ENCODE measurements around the gene MFGE8.

MFGE8 gene

DNA sequence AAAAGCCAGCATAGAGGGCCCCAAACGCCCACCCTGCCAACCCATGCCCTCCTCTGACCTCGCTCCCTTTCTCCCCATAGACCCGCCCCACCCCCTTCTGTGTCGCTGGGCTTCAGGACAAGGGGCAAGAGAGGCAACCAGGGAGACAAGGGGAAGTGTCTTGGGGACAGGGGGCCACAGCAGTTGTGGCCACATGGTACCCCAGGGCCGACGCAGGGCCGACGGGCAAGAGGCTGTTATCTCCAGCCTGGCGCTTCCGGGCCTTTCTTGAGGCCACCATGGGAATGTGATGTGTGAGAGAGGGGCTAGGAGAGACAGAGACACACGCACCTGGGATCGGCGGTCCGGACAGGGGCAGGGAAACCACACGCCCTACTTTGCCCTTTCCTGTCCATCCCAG is 14.4 kb downstream of the MFGE8 start:
- no peak for DNase-seq

DNA sequence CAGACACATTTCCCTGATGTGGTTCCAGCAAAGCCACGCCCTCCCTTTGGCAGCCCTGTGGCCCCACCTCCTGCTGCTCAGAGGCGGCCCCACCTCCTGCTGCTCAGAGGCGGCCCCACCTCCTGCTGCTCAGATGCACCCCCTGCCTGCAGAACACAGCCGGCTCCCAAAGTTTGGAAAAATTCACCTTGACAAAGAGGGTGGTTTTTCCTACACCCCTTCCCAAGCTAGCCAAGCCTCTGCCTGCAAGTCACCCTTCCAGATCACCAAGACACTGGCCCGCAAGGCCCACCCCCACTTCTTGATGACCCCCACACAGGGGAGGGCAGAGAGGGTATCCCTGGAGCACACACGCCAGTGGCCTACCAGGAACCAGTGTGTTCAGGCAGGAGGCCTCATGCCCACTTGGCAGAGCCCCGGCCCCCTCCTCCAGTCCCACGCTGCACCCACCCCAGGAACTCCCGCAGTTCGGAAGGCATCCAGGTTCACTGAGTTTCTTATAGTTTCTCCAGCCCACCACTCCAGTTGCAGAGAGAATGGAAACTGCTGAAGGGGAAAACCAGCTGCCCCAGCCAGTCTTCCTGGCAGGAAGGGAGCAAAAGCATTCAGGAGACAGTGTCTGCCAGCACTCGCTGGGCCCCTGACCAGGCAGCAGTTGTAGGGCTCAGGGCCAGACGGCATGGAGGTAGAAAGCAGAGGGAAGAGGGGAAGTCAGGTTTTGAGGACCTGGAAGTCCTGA is 15.6 kb downstream of the MFGE8 start:
- peak; percentile 83 for DNase-seq

DNA sequence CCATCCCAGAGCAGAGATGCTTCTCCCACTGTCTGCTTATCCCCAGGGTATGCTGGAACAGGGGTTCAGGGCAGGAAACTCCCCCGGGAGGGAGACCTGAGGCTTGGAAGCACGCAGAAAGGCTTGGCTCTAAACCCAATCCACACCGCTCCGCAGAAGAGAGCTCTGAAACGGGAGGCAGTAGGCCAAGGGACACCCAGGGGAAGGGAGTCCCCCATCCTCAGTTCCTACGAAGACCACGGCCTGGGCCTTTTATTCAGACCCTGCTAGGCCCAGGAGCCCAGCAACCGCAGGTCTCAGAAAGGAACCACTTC is 16.1 kb downstream of the MFGE8 start:
- DNase-seq = no peak

DNA sequence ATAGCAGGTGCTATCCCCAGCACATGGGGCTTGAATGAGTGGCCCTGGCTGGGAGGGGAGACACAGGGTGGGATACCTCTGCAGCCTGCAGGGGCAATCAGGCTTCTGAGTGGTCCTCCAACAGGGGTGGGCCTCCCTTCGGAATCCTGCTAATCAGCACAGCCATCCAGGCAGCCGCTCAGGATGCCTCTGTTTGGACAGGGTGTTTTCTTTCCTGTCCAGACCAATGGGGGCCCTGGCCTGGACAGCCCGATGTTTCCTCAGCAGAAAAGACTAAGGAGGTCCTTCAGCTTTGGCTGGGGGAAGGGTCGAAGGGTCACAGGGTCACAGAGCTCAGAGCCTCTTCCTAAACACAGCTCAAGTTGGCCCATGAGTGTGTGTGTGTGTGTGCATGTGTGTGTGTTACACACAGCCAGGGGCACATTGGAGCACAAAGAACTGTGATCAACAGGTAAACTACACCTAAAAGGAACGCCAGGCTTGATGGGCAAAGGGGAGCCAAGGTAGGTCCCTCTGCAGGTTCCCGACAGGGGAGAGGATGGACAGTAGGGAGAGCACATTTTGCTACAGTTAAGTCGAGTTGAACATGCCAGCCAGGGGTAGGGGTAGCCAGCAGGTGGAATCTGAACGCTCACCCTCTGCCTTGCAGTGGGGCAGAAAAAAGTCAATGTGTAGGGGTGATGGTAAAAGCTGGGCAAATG is 16.7 kb downstream of the MFGE8 start:
- no peak for DNase-seq

DNA sequence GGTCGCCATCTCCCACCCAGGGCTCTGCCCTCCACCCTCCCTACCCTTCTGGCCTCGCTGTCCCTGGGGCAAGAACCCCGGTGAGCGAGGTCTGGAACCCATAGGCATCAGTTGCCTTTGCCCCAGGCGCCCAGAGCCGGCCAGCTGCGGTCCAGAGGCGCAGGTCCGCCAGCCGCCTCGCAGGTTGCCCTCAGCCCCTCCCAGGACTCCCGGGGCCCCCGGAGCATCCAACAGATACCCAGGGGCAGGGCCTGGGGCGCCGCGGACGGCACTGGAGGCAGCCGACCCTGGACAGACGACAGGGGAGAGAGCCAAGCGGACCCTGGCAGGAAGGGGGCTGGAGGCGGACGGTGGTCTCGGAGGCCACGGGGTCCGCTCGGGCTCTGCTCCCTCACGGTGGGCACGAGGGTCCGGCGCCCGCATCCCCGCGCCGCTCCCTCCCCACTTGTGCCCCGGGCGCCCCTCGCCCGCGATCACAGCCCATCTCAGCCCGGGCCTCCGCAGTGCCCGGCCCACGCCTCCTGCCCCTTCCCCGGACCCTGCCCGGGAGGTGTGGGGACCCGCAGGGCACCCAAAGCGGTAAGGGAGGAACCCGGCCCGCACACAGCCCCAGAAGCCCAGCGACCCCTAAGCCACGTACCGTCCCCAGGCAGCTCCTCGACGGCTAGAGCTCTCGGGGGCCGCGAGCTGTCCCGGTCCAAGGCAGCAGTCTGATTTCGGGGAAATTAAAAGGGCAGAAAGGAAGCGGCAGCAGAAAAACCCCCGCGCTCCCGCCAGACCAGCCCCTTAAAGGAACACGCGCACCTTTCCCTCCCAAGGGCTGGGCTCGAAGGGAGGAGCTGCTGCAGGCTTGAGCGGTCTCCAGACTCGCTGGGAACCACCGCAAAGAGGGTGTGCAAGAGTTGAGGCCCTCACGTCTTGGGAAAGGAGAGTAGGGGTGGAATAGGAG is 18.1 kb downstream of the MFGE8 start, which contains the start of gene HAPLN3:
Gene HAPLN3, minus strand, starts transcription at position 726 of the 949 bp plus-strand sequence. CDS start 8,246 bp downstream, outside the sequence.
- peak; percentile 40 for DNase-seq

DNA sequence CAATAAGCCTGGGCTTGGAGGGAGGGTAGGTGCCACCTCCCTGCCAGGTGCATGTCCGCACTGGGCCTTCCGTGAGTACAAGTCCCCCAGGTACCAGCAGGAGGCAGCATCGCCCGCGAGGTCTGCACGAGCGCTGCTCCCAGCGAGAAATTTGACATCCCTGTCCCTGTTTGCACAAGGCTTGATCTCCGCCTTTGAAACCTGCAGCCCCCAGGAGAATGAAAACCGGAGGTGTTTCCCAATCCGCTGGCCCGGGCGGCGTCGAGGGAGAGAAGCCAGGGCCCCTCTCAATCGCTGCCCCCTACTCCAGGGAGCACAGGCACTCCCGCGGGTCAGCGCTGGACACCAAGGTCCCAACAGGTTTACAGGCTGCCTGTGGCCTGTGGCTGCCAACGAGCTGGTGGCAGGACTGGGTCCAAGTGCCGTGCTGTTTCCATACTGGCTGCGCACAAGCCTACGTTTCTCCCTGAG is 18.8 kb downstream of the MFGE8 start:
- peak; percentile 18 for DNase-seq

DNA sequence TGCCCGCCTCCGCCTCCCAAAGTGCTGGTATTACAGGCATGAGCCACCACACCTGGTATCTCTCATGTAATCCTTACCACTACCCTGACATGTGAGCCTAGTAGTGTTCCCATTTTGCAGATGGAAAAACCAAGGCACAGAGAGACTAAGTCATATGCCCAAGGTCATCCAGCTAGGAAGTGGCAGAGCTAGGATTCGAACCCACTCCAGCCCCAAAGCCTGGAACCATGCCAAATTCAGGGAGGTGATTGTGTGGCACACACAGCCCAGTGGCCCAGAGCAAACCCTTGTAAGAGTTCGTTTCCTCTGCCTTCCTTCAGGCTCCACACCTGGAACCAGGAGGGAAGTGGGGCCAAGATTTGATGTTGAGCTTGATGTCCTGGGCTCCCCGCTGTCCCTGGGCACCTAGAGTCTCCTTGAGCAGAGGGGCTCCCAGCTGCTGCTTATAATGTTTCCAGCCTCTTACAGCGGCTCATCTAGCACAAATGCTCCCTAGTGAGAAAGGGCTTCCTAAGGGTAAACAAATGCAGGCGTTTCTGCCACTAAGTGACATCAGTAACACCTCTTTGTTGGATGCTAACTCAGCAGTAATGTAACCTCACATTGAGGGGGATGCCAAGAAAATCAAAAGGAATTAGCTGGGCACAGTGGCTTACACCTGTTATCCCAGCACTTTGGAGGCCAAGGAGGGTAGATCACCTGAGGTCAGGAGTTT is 21.5 kb downstream of the MFGE8 start:
- DNase-seq = no peak

DNA sequence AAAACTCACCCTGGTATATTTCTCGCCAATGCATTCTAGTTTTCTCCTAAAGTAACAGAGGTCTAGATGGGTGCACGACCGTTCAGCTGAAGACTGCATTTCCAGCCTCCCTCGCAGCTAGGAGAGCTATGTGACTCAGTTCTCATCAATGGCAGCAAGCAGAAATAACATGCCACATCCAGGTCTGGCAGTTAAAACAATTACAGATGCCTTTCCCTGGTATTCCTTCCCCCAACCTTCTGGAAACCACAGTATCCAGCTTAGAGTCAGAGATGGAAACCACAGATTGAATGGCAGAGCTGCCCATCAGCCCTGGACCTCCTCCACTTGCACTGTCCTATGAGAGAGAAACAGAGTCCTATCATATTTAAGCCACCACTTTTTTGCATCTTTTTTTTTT is 22.7 kb downstream of the MFGE8 start:
- DNase-seq = peak; percentile 48

DNA sequence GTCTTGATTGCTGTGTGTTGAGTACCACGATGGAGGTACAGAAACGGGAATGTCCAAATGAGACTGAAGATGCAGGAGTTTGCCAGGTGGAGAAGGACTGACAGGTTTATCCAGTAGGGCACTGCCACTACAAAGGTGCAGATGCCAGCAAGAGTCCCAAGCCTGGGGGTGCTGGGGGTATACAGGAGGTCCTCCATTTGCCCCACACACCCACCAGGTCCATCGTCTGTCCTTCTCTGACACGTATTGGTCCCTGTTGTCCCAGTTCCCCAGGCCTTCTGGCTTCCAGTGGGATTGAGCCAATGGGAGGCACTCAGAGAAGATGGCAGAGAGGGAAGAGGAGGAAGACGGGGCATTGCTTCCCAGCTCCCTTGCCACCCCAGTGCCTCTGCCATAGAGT is 24.5 kb downstream of the MFGE8 start:
- no peak for DNase-seq

DNA sequence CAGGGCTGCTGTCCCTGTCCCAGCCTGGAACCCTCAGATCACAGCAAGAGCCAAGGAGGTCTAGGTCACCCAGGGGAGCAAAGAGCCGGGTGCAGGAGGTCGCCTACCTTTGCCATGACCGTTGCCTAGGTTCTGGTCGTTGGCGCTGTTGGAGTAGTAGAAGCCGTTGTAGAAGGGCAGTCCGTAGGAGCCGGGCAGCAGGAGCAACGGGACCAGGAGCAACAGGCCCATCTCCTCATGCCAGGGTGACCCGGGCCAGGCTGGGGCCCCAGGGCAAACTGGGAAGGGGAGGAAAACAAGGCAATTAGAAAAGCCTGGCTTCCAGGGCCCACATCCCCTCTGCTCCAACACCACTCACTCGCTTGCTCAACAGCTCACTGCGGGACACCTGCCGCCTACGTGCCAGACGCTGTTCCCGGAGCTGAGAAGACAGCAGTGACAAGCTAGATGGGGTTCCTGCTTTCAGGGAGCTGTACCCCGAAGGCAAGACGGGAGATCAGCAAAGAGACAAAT is 26.1 kb downstream of the MFGE8 start:
- no peak for DNase-seq

DNA sequence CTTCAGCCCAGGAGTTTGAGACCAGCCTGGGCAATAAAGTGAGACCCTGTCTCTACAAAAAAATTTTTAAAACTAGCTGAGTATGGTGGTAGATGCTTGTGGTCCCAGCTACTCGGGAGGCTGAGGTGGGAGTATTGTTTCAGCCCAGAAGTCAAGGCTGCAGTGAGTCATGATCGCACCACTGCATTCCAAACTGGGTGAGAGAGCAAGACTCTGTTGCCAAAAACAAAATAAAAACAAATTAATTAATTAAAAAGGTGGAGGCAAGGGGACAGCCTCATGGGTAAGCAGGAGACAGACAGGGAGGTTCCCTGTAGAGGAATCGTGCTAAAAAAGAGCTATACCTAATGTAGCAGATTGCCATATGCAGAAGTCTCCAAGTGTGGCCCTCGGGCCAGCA is 30.4 kb downstream of the MFGE8 start:
- peak; percentile 53 for DNase-seq

DNA sequence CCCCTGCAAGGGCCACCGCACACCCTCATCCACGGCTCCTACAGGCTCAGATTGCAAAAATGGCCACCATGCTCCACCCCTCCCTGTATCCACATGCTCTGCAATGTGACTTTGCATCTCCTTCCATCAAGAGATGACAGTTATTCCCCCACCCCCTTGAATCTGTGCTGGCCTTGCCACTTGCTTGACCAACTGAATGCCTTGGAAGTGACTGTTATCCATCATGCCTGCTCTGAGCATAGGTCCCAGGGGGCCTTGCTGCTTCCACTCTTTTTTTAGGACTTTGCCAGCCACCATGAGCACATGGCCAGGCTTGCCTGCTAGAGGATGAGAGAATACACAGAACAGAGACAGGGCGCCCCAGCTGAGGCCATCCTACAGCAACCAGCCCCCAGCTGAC is 31.4 kb downstream of the MFGE8 start:
- DNase-seq = peak; percentile 24

DNA sequence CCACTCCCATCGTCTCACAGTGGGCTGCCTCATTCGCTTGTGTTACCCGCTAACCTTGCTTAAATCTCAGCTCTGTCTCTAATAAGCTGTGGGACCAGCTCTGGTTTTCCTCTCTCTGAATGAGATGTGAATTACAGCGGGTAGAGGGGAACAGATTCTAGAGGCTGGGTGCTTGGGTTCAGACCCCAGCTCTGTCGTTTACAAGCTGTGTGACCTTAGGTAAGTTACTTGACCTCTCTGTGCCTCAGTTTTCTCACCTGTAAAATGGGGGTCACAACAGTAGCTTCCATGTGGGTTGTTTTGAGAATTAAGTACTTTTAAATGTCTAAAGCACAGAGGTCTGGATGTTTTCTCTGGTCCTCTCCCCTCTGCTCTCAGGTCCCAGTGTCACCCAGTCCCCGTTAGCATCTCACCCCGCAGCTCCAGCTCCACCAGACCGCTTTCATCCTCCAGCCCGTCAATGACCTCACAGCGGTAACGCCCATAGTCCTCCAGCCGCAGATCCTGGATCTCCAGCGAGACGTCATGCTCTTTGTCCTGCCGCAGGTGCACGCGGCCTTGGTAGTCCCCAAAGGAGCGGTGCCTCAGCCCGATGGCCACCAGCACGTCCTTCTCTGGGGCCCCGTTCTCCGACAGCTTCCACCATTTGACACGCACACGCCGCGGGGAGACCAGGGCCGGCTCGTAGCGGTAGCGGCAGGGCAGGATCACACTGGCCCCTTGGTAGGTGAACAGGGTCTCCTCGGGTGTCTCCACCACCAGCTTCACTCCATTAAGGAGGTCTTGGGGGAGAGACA is 32.0 kb downstream of the MFGE8 start:
- DNase-seq = no peak

DNA sequence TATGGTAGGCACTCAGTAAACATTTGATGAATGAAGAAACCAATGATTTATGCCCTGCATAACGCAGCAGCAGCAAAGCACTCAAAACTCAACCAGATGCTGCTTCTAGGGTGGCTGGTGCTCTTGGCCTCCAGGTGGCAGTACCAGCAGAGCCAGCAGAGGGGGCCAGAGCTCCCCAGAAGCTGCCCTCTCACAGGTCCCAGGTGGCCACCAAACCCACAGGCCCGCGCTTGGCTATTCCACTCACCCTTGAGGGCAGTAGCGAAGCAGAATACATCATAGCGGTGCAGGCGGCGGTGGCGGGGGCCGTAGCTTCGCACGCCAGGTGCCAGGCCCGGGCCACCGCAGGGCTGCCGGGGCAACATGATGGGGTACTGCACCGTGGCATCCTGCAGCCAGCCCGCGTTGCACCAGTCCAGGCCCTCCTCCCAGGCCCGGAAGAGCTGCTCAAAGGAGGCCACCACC is 34.4 kb downstream of the MFGE8 start:
- peak; percentile 56 for DNase-seq

DNA sequence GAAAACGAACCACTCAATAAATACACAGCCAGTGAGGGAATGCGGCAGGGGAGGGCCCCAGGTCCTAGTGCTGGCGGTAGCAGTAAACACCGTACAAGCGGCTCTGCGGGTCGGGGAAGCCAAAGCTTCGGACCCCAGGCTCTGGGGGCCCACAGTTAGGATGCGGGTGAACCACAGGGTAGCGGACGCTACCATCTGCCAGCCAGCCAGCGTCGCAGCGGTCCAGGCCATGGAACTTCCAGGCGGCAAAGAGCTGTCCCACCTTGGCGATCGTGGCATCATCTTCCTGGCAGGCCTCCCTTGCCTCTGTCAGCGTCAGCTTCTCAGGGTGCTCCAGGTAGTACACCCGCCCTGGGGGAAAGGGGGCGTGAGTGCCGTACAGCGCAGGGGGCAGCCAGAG is 35.3 kb downstream of the MFGE8 start:
- no peak for DNase-seq

DNA sequence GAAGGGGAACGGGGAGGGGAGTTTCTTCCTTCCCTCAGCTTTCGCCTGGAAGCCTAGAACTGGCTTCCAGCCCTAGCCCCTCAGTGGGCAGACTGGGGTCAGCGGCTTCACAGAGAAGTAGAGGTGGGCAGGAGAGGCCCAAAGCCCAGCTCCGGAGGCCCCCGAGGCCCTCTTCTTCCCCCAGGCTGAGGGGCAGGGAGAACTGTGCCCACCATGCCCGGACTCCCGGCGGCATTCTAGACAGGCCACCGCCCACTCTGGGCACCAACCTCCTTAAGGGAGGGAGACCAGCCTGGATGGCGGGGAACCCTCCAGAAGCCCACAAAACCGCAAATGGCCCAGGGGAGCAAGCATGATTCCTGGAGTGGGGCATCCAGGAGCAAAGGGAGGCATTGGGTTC is 35.8 kb downstream of the MFGE8 start:
- DNase-seq = no peak

DNA sequence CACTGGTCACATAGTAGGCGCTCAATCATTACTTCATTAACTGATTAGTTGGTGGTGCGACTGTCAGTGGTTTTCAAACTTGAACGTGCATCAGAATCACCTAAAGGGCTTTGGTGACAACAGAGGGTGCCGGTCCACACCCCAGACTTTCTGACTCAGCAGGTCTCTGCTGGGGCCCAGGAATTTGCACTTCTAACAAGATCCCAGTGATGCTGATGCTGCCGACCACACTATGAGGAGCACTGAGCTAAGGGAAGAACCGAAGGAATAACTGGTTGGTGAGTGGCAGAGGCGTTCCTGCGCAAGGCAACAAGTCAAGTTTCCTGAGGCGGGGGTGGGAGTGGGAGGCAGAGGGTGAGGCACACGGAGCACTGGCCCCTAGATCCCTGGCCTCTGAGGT is 36.6 kb downstream of the MFGE8 start:
- DNase-seq = no peak

DNA sequence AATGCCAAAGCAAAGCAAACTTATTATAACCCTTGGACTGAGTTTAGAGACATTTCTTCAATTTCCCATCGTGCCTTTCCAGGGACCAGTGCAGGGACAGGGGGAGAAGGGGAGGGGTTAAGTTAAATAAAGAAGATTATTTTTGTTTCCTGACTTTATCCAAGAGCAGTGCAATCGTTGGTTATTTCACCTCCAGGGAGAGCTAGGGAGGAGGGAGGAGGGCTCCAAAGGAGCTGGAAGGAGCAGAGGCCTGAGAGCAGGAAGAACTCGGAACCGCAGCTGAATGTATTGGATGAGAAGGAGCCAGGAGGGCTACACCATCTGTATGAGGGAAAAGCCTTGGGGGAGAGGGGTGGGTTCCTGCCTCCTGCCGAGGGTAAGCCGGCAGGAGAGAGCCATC is 38.5 kb downstream of the MFGE8 start:
- DNase-seq = no peak

DNA sequence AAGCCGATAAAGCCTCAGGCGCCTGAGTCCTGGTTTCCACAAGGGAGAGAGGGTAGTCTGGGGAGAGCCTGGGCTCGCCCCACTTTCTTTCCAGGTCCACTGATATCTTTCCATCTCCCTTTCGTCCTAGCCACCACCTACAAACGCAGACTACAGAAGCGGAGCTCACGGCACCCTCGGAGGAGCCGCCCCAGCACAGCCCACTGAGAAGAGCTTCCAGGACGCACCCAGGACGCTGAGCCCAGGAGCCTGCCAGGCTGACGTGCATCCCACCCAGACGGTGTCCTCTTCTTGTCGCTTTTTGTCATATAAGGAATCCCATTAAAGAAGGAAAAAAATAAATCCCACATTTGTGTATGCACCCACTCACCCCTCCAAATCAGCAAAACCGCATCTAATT is 38.9 kb downstream of the MFGE8 start:
- DNase-seq = no peak

DNA sequence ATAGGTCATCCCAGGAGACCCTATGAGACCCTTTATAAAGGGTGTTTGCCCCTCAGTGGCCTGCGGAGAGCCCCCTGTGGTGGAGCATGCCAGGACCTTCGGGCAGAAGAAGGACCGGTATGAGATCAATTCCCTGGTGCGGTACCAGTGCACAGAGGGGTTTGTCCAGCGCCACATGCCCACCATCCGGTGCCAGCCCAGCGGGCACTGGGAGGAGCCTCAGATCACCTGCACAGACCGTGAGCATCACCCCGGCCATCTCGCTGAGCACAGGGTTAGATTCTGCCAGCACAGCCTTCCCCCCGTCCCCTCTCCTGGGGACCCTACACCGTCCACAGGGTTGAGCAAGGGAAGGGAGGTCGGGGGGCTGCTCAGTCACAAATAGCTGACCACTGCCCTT is 39.4 kb downstream of the MFGE8 start:
- DNase-seq = no peak

DNA sequence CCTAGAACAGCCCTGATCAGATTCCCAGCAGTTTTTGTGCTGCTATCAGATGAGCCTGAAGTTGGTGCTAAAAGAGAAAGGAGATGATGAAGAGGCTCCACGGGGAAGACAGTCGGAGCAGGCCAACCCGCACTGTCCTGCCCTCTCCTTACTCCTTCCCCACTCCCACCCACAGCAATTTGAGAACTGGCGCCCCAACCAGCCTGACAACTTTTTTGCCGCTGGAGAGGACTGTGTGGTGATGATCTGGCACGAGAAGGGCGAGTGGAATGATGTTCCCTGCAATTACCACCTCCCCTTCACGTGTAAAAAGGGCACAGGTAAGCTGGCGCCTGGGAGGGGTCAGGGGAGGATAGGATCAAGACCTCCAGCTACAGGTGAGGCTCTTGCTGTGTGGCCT is 40.5 kb downstream of the MFGE8 start:
- no peak for DNase-seq
